HCT116 (cell line): ENCODE measurements around the gene FGF7. TPM values are rescaled to one million over a fixed set of nuclear protein-coding genes. Genes with fewer than 3 reads are reported as not detected.

Experiments used
- ATAC-seq: fragments of 200-7000 bp; cut with Tn5 transposase; 2 replicates; pipeline ENCODE4 v1.9.1; 2020; ENCODE audit warnings: mild to moderate bottlenecking, moderate library complexity
- BruUV-seq: library from RNA; stranded (reverse); fragments of 400-500 nt; replicated peaks from 2 replicates; lab custom pipeline; 2021; lab: Mats Ljungman, UMichigan
- CTCF ChIA-PET: fragments of 300-600 bp; sonication (Branson Sonifier 250); formaldehyde crosslinking; loops from one replicate; lab custom pipeline; 2021; ENCODE audit warnings: antibody characterized with exemption; lab: Charles Lee
- POLR2A ChIA-PET: fragments of 300-600, 350-600 bp; sonication (Branson Sonifier 250); formaldehyde crosslinking; loops from one replicate; lab custom pipeline; 2021; ENCODE audit warnings: antibody characterized with exemption; lab: Charles Lee
- RAD21 ChIA-PET, 2 experiments: fragments of 300-600 bp; sonication (Branson Sonifier 250); formaldehyde crosslinking; loops; one replicate each; lab custom pipeline; 2023; ENCODE audit warnings: low total read pairs in 2 of 2; ENCODE audit not compliant: uncharacterized antibody in 2 of 2, unreplicated experiment in 2 of 2, low non-redundant PET in 1 of 2; lab: Charles Lee
- DNase-seq: peaks from one replicate; pipeline ENCODE4 v3.0.0-alpha.2; 2010; ENCODE audit warnings: low read depth, low spot score
- H2AFZ ChIP-seq: fragments of 200-600 bp; shearing (Covaris generic), sonication (generic); 2 replicates; pipeline ENCODE4 v1.6.1; 2017; ENCODE audit warnings: low read depth, mixed run types, mixed read lengths, antibody characterized with exemption, low read length; ENCODE audit not compliant: poor library complexity, severe bottlenecking
- H3K27ac ChIP-seq: 2 replicates; pipeline ENCODE4 v1.5.1; 2012; ENCODE audit warnings: low read depth, low read length
- H3K27me3 ChIP-seq: fragments of 200-600 bp; sonication (generic); 2 replicates; pipeline ENCODE4 v1.6.1; 2016; ENCODE audit warnings: mixed run types, low read length, mixed read lengths; ENCODE audit not compliant: insufficient read depth
- H3K36me3 ChIP-seq, 2 experiments: fragments of 200-500 bp in 1 of 2; fragments of 200-600 bp in 1 of 2; sonication (Bioruptor generic) in 1 of 2; sonication (generic) in 1 of 2; 2 replicates each; pipeline versions ENCODE4 v1.5.1 to v1.6.1; 2014 to 2016; ENCODE audit warnings: low read length in 2 of 2, inconsistent platforms in 1 of 2, mixed read lengths in 1 of 2, mixed run types in 1 of 2; ENCODE audit not compliant: insufficient read depth in 2 of 2, control insufficient read depth in 1 of 2
- H3K4me1 ChIP-seq, 2 experiments: fragments of 200-600 bp in 1 of 2; sonication (generic) in 1 of 2; 2 replicates each; pipeline versions ENCODE4 v1.5.1 to v1.6.1; 2012 to 2017; ENCODE audit warnings: low read length in 2 of 2, inconsistent platforms in 1 of 2, mild to moderate bottlenecking in 1 of 2, mixed read lengths in 1 of 2, mixed run types in 1 of 2, moderate library complexity in 1 of 2; ENCODE audit not compliant: insufficient read depth in 2 of 2, control insufficient read depth in 1 of 2
- H3K4me2 ChIP-seq: fragments of 200-600 bp; sonication (generic); 2 replicates; pipeline ENCODE4 v1.6.1; 2017; ENCODE audit warnings: mixed run types, low read length, mixed read lengths
- H3K4me3 ChIP-seq, 2 experiments: fragments of 200-600 bp in 1 of 2; sonication (generic) in 1 of 2; replicated peaks in 1 of 2; 2 replicates each; pipeline ENCODE4 v1.5.1; 2011 to 2016; ENCODE audit warnings: low read length in 2 of 2, control low read depth in 1 of 2, low read depth in 1 of 2, mild to moderate bottlenecking in 1 of 2, mixed read lengths in 1 of 2, mixed run types in 1 of 2
- H3K79me2 ChIP-seq: fragments of 200-600 bp; sonication (generic); 2 replicates; pipeline ENCODE4 v1.6.1; 2017; ENCODE audit warnings: mild to moderate bottlenecking, mixed run types, low read length, moderate library complexity, mixed read lengths; ENCODE audit not compliant: insufficient read depth
- H3K9ac ChIP-seq: fragments of 200-600 bp; sonication (generic); 2 replicates; pipeline ENCODE4 v1.6.1; 2016; ENCODE audit warnings: low read length, mixed read lengths
- H3K9me2 ChIP-seq: fragments of 200-600 bp; sonication (generic), shearing (Covaris generic); 2 replicates; pipeline ENCODE4 v1.6.1; 2017; ENCODE audit warnings: mixed run types, mild to moderate bottlenecking, moderate library complexity; ENCODE audit not compliant: insufficient read depth
- H3K9me3 ChIP-seq, 2 experiments: fragments of 200-500 bp in 1 of 2; fragments of 200-600 bp in 1 of 2; sonication (Bioruptor generic) in 1 of 2; sonication (generic) in 1 of 2; 2 replicates each; pipeline ENCODE4 v1.6.1; 2014 to 2017; ENCODE audit warnings: low read length in 2 of 2, mixed read lengths in 2 of 2, inconsistent platforms in 1 of 2, low read depth in 1 of 2, mild to moderate bottlenecking in 1 of 2, mixed run types in 1 of 2, moderate library complexity in 1 of 2; ENCODE audit not compliant: control insufficient read depth in 1 of 2, insufficient read depth in 1 of 2
- H4K20me1 ChIP-seq: fragments of 200-600 bp; sonication (generic), shearing (Covaris generic); 2 replicates; pipeline ENCODE4 v1.6.1; 2017; ENCODE audit warnings: mixed run types, mild to moderate bottlenecking, moderate library complexity; ENCODE audit not compliant: insufficient read depth
- CBX3 ChIP-seq: IDR thresholded peaks from 2 replicates; pipeline ENCODE4 v1.6.1; 2012; ENCODE audit warnings: low read depth
- EGR1 ChIP-seq: IDR thresholded peaks from 2 replicates; pipeline ENCODE4 v1.6.1; 2012; ENCODE audit warnings: low read depth
- EZH2phosphoT487 ChIP-seq: fragments of 200-600 bp; IDR thresholded peaks from 2 replicates; pipeline ENCODE4 v1.6.1; 2018; ENCODE audit warnings: antibody characterized with exemption, borderline replicate concordance
- JUND ChIP-seq: IDR thresholded peaks from 2 replicates; pipeline ENCODE4 v1.6.1; 2012
- SIN3A ChIP-seq: IDR thresholded peaks from 2 replicates; pipeline ENCODE4 v1.6.1; 2012; ENCODE audit warnings: low read depth
- SRF ChIP-seq: IDR thresholded peaks from 2 replicates; pipeline ENCODE4 v1.6.1; 2012; ENCODE audit warnings: low read depth
- YY1 ChIP-seq: IDR thresholded peaks from 2 replicates; pipeline ENCODE4 v1.6.1; 2011; ENCODE audit warnings: low read length, low read depth, moderate library complexity, mild to moderate bottlenecking; ENCODE audit not compliant: insufficient replicate concordance; ENCODE audit errors: extremely low read depth
- intact Hi-C: fragments of 100-400 bp; cut with micrococcal nuclease; formaldehyde crosslinking; loops from 2 replicates; pipeline ENCODE4 v1.10.0; 2022
- total RNA-seq: library from RNA; stranded (reverse); gene quantifications from one replicate; pipeline ENCODE4 v1.2.1, GENCODE V29; 2021; ENCODE audit not compliant: unreplicated experiment
- TF ChIP-seq, protein P1 (sequence below): IDR thresholded peaks from 2 replicates; pipeline ENCODE4 v1.6.1; 2012; ENCODE audit warnings: low read depth
- TF ChIP-seq, protein P2 (sequence below), 3 experiments: fragments of 200-600 bp in 1 of 3; sonication (generic) in 1 of 3; IDR thresholded peaks in 2 of 3; conservative IDR thresholded peaks in 1 of 3; 2 replicates each; pipeline ENCODE4 v1.5.1; 2012 to 2017; ENCODE audit warnings: low read depth in 2 of 3, low read length in 2 of 3, antibody characterized with exemption in 1 of 3, borderline replicate concordance in 1 of 3, control low read depth in 1 of 3, mild to moderate bottlenecking in 1 of 3, mixed read lengths in 1 of 3, mixed run types in 1 of 3, moderate library complexity in 1 of 3; ENCODE audit not compliant: insufficient read depth in 1 of 3
- TF ChIP-seq, protein P3 (sequence below): IDR thresholded peaks from 2 replicates; pipeline ENCODE4 v1.6.1; 2011; ENCODE audit warnings: mild to moderate bottlenecking, low read length, moderate library complexity; ENCODE audit not compliant: insufficient replicate concordance; ENCODE audit errors: extremely low read depth

The FGF7 gene
- total RNA-seq, 1 experiment from 2014 or later, result 0.49 TPM

DNA sequence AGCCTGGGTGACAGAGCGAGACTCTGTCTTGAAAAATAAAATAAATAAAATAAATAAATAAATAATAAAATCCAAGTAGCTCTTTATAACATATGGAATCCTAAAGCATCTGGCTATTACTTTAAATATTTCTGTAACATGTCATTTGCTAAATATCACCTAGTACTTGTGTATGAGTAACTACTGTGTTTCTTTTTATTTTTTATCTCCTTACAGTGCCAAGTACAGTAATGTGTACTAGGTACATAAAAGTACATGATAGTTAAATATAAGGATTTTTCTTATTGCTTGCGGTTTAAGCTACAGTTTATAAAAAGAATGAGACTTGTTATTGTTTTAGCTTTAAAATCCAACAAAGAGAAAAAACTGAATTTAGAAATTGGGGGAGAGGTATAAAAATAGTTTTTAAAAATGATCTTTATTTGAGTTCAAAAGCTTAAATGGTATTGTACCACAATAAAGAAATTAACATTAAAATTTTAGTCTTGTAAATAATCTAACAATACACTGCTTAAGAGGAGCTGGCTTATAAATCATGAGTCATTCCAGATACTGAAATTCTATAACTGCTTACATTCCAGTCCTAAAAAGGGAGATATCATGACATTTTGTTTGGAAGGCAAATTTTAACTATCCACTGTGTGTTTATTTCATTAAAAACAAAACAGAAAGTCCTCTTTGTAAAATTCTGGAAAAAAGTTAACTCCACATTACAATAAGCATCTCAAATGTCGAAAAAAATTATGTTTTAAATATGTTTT is 73.1 kb downstream of the FGF7 start:
- ATAC-seq, result no peak
- Histone ChIP-seq H3K27ac (no peak overlapping the region), H3K36me3 (no peaks in the 10 kb centered on the region), H3K4me1 (no peaks in the 10 kb centered on the region), H4K20me1 (no peaks in the 10 kb centered on the region), H3K9ac (no peak overlapping the region), H3K4me3 (no peak overlapping the region), H3K27me3 (no peaks in the 10 kb centered on the region), H2AFZ (no peak overlapping the region)
- BruUV-seq, result no TSS peak
- TF ChIP-seq JUND (no peak), SRF (no peak), EGR1 (no peak), YY1 (no peak), CBX3 (no peak), SIN3A (no peak), EZH2phosphoT487 (no peak)
- TF ChIP-seq, protein P1, sequence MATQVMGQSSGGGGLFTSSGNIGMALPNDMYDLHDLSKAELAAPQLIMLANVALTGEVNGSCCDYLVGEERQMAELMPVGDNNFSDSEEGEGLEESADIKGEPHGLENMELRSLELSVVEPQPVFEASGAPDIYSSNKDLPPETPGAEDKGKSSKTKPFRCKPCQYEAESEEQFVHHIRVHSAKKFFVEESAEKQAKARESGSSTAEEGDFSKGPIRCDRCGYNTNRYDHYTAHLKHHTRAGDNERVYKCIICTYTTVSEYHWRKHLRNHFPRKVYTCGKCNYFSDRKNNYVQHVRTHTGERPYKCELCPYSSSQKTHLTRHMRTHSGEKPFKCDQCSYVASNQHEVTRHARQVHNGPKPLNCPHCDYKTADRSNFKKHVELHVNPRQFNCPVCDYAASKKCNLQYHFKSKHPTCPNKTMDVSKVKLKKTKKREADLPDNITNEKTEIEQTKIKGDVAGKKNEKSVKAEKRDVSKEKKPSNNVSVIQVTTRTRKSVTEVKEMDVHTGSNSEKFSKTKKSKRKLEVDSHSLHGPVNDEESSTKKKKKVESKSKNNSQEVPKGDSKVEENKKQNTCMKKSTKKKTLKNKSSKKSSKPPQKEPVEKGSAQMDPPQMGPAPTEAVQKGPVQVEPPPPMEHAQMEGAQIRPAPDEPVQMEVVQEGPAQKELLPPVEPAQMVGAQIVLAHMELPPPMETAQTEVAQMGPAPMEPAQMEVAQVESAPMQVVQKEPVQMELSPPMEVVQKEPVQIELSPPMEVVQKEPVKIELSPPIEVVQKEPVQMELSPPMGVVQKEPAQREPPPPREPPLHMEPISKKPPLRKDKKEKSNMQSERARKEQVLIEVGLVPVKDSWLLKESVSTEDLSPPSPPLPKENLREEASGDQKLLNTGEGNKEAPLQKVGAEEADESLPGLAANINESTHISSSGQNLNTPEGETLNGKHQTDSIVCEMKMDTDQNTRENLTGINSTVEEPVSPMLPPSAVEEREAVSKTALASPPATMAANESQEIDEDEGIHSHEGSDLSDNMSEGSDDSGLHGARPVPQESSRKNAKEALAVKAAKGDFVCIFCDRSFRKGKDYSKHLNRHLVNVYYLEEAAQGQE, result no peak
- TF ChIP-seq, protein P2, sequence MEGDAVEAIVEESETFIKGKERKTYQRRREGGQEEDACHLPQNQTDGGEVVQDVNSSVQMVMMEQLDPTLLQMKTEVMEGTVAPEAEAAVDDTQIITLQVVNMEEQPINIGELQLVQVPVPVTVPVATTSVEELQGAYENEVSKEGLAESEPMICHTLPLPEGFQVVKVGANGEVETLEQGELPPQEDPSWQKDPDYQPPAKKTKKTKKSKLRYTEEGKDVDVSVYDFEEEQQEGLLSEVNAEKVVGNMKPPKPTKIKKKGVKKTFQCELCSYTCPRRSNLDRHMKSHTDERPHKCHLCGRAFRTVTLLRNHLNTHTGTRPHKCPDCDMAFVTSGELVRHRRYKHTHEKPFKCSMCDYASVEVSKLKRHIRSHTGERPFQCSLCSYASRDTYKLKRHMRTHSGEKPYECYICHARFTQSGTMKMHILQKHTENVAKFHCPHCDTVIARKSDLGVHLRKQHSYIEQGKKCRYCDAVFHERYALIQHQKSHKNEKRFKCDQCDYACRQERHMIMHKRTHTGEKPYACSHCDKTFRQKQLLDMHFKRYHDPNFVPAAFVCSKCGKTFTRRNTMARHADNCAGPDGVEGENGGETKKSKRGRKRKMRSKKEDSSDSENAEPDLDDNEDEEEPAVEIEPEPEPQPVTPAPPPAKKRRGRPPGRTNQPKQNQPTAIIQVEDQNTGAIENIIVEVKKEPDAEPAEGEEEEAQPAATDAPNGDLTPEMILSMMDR (IDR thresholded peaks at IDR 0.05 in 2 of 3, conservative IDR thresholded peaks at IDR 0.05 in 1 of 3; ENCODE audit: borderline replicate concordance in 1 of 3, insufficient read depth in 1 of 3, low read depth in 2 of 3, low read length in 2 of 3), result no peak
- TF ChIP-seq, protein P3, sequence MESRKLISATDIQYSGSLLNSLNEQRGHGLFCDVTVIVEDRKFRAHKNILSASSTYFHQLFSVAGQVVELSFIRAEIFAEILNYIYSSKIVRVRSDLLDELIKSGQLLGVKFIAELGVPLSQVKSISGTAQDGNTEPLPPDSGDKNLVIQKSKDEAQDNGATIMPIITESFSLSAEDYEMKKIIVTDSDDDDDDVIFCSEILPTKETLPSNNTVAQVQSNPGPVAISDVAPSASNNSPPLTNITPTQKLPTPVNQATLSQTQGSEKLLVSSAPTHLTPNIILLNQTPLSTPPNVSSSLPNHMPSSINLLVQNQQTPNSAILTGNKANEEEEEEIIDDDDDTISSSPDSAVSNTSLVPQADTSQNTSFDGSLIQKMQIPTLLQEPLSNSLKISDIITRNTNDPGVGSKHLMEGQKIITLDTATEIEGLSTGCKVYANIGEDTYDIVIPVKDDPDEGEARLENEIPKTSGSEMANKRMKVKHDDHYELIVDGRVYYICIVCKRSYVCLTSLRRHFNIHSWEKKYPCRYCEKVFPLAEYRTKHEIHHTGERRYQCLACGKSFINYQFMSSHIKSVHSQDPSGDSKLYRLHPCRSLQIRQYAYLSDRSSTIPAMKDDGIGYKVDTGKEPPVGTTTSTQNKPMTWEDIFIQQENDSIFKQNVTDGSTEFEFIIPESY, result no peak
- TF ChIP-seq, all 23 proteins: peak for 0
- 0 out of 2 replicates have a peak, but pooled peaks cover 6% of the 10 kb centered on the region for H3K9me2 ChIP-seq
- no peaks in the 10 kb centered on the region for H3K79me2 ChIP-seq
- RAD21 ChIA-PET, result no interaction called here
- intact Hi-C loops, result no loop called here
- no peak for DNase-seq
- no peak overlapping the region for H3K4me2 ChIP-seq
- CTCF ChIA-PET, result no interaction called here
- H3K9me3 ChIP-seq, result no peaks in the 10 kb centered on the region
- POLR2A ChIA-PET, result no interaction called here
